HG02763 (cell line): ENCODE data around the gene APC2.
"Not testable (repeated sequence)": the region's sequence is repeated elsewhere in the genome, so short reads cannot be mapped to it uniquely, and the experiment has no call there.

Source experiments
- ATAC-seq: cut with Tn5 transposase; IDR thresholded peaks from one replicate; pipeline ENCODE4 v1.9.1; 2021; ENCODE audit warnings: mild to moderate bottlenecking, moderate library complexity; ENCODE audit not compliant: unreplicated experiment

APC2 gene

DNA sequence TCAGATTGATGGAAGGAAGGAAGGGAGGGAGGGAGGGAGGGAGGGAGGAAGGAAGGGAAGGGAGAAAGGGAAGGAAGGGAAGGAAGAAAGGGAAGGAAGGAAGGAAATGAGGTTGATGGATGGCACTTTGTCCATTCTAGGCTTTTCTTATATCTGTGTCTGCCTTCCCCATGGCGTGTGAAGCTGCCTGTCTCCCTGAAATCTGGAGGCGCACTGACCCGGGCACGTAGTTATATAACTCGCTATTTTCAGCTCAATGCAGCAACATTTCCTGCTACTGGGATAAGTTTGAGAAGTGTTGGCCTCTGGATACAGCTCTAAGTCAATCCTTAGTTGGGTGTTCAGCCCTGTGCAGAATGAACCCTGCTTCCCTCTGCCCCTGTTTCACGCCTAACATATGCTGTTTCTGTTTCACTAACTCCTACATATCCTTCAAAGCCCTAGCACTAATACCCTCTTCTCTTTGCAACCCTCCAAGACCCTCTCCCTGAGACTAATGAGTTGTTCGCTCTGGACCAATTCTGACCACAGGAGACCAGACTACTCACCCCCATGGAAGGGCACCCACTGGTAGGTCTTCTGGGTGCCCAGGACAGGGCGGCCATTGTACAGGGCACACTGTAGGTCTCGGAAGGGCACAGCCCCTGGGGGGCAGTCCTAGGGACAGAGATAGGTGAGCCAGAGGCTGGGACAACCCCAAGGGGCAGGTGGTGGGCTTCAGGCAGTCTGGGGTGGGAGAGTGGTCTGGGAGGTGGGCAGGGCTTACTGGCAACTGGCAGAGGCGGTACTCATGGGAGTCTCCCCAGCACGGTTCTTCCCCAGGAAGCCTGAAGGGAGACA lies 59.9 kb downstream of the APC2 start:
- no peak for ATAC-seq

- ATAC-seq: no peak
Measured at GRCh38 chr19:1510442-1510806, 60.5 kb downstream of the APC2 start.

GRCh38 chr19:1510807-1511206 lies 60.9 kb downstream of the APC2 start:
- ATAC-seq: no peak

GRCh38 chr19:1511318-1512317 lies 61.7 kb downstream of the APC2 start:
- no peak for ATAC-seq

DNA sequence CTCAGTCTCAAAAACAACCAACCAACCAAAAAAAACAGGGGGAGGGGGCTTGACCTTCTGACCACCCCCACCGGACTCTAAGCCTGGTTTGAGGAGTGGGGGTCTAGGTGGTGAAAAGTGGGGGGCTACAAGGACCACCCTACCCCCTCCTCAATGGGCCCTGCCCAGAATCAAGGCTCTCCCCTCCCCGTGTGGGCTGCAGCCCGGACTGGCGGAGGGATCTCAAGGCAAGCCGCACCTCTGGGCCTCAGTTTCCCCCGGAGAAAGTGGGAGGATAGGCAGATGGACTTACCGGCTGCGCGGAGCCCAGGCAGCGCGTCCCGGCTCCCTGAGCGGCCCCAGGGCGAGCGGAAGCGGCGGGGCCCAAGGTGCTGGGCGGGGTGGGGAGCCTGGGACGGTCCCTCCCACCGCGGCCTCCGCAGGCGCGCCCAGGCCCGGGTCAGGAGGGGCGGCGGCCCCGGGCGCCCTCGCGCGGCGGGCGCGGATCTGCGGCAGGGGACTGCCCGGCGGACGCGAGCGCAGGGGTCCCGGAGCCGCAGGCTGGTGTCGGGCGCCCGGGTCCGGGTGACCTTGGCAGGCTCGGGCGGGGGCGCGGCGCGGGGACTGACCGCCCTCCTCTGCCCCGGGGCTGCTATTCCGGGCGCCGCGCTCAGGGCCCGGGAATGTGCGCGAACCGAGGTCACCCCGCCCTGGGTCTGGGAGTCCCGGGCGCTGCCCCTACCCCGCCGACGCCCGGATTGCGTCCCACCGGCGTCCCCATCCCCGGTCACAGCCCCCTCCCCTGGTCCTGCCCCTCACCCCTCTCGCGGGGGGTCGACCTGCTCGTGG lies 63.0 kb downstream of the APC2 start, which contains the start of gene ADAMTSL5:
ADAMTSL5 (minus strand) TSS at position 349 of the 828 bp plus-strand sequence. CDS start 2,076 bp downstream, outside the sequence.
- ATAC-seq: no peak

- no peak for ATAC-seq
Measured at GRCh38 chr19:1513499-1514294, 63.8 kb downstream of the APC2 start.

DNA sequence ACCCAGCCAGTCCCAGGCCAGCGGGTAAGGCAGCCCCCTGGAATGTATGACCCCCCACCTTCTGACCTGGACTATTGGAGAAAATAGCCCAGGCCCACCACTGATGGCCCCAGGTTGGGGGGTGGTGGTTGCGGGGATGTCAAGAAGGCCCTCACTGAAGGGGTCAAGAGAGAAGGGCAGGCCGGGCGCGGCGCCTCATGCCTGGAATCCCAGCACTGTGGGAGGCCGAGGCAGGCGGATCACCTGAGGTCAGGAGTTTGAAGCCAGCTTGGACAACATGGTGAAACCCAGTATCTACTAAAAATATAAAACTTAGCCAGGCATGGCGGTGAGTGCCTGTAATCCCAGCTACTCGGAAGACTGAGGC lies 64.4 kb downstream of the APC2 start:
- ATAC-seq: no peak

- no peak for ATAC-seq
Measured at GRCh38 chr19:1514986-1515721, 65.2 kb downstream of the APC2 start.

DNA sequence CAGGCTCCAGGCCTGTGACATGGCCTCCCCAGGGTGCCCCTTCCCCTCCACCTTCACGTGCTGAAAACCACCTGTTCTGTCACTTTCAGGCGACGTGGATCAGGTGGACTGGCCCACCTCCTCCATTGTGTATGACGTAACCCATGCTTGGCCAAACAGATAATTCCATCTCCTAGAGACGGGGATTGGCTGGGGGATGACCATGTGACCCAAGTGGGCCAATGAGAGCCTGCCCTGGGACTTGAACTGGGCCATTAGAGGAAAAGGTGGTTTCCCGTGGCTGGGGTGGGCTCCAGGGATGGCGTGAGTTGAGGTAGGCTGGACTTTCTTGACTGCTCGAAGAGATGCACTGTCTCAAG lies 66.5 kb downstream of the APC2 start:
- no peak for ATAC-seq

GRCh38 chr19:1518471-1518870 lies 68.5 kb downstream of the APC2 start:
- ATAC-seq: no peak

DNA sequence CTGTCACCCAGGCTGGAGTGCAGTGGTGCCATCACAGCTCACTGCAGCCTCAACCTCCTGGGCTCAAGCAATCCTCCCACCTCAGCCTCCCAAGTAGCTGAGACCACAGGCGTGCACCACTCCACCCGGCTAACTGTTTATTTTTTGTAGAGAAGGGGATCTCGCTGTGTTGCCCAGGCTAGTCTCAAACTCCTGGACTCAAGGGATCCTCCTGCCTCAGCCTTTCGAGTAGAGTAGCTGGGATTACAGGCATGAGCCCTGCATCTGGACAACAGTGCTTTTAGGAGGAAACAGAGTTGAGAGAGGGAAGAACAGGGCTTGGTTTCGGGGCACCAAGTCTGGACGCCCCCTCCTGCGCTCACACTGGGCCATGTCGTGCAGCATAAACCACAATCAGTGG lies 69.9 kb downstream of the APC2 start:
- not testable (repeated sequence) for ATAC-seq

DNA sequence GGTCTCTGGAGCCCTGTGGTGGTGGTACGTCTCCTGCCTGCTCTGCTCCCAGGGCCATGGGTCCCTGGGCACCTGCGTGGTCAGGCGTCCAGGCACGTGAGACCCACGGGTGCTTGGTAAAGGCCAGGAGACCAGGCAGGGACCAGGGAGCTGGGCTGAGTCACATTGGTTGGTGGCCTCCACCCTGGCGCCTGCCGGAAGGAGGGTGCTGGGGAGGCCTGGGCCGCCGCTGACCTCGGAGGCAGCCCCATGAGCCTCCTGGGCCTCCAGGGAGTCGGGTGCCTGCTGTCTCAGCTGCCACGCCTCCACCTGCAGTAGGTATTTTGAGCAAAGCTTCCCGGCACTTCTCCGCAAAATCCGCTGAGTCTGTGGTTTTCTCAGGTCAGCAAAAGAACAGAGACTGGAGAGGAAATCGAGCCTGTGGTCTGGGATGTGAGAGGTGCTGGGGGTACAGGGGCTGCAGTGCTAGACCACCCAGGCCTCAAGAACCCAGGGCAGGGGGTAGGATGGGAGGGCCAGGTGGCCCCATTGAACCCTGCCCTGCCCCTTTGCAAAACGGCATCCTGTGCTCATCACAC lies 70.4 kb downstream of the APC2 start:
- ATAC-seq: no peak

DNA sequence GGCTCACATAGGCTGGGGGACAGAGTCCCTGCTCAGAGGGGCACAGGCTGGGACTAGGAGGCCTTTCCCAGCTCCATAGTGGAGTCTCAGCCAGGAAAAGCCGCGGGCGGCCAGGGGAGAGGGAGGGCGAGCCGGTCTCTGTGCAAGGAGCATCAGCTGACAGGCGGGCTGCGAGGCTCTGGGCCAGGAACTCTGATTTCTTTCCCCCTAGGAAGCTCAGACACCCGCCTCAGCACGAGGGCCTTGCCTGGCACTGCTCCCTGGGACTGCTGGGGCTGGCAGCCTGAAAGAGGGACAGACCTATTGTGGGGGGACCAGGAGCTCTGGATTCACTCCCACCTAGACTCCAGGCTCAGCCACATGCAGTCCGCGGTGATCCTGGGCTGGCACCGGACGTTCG lies 71.7 kb downstream of the APC2 start:
- ATAC-seq: no peak

- ATAC-seq: no peak
Measured at GRCh38 chr19:1522061-1522460, 72.1 kb downstream of the APC2 start.

- no peak for ATAC-seq
Measured at GRCh38 chr19:1522838-1523237, 72.9 kb downstream of the APC2 start.
